Stimulated activated CD4-positive, alpha-beta T cell treated with anti-CD3 and anti-CD28 coated beads, Interleukin-15, amount 100 ng/mL, for 1 hour (primary cell): ENCODE results near the gene EVA1C.
"Not testable (repeated sequence)": the region's sequence is repeated elsewhere in the genome, so short reads cannot be mapped to it uniquely, and the experiment has no call there.

ENCODE experiments used
- DNase-seq, 2 donors: peaks; one replicate each; pipeline ENCODE4 v3.0.0-alpha.2; 2020; ENCODE audit warnings: low read depth in 1 of 2, low spot score in 1 of 2

EVA1C gene, protein sequence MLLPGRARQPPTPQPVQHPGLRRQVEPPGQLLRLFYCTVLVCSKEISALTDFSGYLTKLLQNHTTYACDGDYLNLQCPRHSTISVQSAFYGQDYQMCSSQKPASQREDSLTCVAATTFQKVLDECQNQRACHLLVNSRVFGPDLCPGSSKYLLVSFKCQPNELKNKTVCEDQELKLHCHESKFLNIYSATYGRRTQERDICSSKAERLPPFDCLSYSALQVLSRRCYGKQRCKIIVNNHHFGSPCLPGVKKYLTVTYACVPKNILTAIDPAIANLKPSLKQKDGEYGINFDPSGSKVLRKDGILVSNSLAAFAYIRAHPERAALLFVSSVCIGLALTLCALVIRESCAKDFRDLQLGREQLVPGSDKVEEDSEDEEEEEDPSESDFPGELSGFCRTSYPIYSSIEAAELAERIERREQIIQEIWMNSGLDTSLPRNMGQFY

DNA sequence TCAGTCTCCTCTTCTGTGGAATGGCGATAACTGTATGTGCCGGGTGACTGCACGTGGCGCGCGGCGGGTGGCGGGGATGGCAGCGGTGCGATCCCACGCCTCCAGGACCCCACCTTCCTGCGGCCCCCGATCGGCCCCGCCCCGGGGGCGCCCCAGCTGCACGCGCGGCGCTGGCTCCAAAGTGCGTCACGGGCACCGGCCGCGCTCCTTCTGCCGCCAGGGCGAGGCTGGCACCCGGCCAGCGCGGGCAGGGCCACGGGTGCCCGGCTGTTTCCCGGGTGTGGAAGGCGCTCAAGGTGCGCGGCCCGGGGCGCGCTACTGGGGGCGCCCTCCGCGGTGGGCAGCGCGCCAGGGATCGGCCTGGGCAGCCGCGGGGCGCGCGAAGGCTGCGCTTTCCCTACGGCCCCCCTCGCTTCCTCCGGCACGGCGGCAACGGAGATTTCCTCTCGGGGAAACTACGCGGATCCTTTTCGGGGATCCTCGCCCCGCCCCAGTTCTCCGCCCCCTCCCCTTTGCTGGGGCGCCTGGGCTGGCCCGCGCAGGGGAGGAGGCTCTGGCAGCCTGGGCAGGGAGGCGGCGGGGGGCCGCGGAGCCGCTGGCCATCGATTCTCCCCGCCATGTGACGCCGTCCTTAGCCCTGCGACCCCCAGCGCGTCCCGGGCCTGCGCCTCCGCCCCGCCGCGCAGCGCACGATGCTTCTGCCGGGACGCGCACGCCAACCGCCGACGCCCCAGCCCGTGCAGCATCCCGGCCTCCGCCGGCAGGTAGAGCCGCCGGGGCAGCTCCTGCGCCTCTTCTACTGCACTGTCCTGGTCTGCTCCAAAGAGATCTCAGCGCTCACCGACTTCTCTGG, at the start of gene EVA1C:
Gene EVA1C, plus strand, starts transcription at position 545 of the 853 bp plus-strand sequence. Its CDS starts 148 bp downstream, at position 693.
- DNase-seq, result peak; percentile 55 to 63

DNA sequence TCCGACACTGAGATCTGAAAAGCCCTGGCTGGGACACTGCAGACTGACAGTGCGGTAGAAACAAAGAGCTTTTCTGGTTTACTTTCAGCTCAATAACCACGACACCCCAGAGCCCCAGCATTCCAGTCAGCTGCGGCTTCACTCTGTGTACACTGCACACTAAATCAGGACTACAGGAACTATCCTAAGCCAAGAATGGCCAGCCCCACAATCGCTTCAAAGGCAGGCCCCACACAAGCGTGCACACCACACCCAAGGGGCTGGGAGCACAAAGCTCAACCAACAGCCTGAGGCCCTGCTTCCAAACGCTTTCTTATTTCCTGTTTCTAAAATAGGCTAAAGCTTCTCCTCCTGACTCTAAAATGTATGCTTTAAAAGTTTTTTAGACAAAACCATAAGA, 48.1 kb upstream of the EVA1C start:
- DNase-seq, result no peak

GRCh38 chr21:32364796-32365195, 47.7 kb upstream of the EVA1C start:
- DNase-seq, result no peak

DNA sequence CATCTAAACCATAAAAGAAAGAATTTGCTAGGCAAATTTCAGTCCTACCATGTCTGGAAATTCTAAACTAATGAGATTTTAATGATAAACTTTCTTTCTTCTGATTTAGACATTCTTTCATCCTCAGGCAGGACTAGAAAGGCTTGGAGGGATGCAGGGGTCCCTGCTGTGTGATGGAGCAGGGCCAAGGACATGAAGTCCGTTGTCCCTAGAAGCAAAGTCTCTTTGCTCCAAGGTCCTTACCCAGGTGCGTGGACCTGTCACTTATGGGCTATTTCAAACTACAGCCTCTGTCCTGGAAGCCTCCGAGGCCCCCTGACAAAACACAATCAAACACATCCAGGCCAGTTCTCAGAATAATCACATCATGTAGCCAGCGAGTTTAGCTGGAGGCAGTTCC, 46.3 kb upstream of the EVA1C start:
- no peak for DNase-seq

DNA sequence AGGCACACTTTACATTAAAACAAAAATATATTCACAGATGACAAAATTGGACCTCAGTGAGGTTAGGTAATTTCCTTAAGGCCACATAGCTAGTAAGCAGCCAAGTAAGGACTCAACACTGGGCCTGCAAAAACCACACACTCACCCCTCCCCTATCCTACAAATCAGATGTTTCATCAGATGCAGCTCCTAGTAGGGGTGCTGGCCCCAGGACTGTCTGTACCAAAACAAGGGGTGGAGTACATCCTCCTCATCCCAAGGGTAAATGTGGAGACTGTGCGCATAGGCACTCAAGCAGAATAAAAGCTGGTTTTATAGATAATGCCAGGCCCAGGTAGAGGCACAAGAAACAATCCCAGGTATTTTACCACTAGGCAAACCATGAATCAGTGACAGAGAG, 45.3 kb upstream of the EVA1C start:
- DNase-seq, result no peak

- no peak for DNase-seq
Observed at GRCh38 chr21:32368386-32368785, 44.1 kb upstream of the EVA1C start.

- not testable (repeated sequence) for DNase-seq
Observed at GRCh38 chr21:32368961-32369360, 43.5 kb upstream of the EVA1C start.

- no peak for DNase-seq
Observed at GRCh38 chr21:32370998-32371766, 41.3 kb upstream of the EVA1C start.

- no peak for DNase-seq
Observed at GRCh38 chr21:32371913-32372314, 40.6 kb upstream of the EVA1C start.

- DNase-seq, result no peak
Observed at GRCh38 chr21:32372755-32373154, 39.8 kb upstream of the EVA1C start.

- no peak for DNase-seq
Observed at GRCh38 chr21:32377506-32377905, 35.0 kb upstream of the EVA1C start.

DNA sequence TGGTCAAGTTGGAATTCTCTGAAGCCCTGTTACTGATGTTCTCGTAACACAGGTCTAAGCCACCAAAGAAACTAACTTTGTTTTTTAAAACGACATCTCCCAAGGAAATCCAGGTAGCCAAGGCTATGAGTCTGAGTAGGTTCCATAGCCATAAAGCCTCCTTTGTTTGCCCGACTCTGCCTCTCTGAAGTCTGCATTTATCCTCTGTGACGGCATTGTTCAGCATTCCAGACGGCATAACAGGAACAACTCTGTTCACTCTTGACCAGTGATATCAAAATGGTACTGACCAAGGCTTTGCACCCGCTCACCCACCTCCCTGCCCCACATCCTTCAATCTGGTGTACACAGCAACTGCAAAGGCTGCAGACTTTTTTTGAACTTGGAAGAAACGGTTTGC, 34.5 kb upstream of the EVA1C start:
- DNase-seq, result no peak

DNA sequence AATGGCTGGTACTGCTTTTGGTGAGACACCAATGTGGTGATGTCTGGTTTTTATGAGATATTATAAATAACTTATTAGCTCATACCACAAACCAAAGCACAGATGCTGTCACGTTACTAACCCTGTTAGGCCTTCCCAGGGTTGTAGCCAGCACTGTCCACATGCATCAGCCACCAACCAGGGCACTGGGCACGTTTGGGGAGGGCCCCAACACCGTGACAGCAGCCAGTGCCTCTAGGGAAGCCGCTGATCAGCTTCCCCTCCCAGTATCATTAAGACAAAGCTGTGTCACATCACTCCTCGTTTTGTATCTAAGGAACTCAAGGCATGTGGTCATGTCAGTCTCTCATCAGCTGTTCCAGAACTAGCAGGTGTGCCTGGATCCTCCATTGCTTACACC, 33.5 kb upstream of the EVA1C start:
- no peak for DNase-seq

GRCh38 chr21:32380940-32381339, 31.6 kb upstream of the EVA1C start:
- no peak for DNase-seq

DNA sequence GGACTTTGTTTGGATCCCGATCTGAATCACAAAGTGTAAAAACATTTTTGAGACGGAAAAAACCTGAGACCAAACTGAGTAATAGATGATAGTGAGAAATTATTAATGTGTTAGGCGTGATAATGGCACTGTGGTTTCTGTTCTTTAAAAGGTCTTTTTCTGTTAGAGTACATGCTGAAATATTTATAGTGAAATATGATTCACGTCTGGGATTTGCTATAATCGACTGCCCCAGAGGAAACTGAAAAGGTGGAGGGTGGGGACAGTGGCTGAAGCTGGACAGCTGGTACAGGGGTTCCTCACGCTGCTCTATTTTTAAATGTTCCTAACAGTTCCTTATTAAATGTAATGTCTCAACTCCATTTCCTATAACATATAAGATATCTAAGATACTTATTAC, 30.9 kb upstream of the EVA1C start:
- DNase-seq, result no peak

DNA sequence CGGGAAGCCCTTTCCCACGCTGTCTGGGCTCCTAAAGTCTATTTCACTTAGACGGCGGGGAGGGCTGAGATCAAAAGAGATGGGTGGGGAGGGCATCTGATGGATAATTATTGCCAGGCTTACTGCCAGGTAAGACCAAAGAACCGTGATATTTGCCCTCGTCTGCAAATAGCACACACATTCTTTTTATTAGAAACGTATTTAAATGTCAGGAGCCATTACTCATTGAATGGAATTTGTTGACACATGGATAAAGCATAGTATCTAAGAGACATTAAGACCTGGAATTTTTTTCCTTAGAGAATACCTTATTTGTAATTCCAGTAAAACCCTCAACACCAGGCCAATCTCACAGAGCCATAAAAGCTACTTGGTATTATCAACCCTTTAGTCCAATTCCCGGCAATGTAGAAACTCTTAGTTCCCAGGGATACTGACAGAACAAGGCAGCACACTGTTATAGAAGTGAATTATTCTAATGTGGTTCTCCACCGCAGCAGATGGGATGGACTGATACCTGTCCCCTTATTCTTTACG, 30.3 kb upstream of the EVA1C start:
- DNase-seq, result no peak

- no peak for DNase-seq
Observed at GRCh38 chr21:32383812-32384211, 28.7 kb upstream of the EVA1C start.

GRCh38 chr21:32386195-32386870, 26.2 kb upstream of the EVA1C start:
- DNase-seq, result no peak

- no peak for DNase-seq
Observed at GRCh38 chr21:32387151-32387550, 25.4 kb upstream of the EVA1C start.

DNA sequence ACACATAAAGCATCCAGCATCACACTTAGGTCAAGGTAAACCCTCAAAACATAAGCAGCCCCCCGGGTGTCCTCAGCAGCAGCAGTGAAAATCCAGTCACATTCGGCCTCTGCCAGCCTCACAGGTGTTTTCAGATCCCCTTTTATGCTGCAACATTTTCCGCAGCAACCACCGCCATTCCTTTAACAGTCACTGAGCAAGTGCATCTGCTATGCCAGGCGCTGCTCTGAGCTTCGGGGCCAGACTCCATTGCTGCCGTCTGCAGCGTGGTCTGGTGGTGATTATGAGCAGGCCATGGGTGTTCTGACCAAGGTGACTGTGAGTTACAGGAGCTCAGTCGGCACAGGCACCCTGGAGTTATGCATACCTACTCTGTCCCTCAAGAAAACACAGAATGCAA, 24.2 kb upstream of the EVA1C start:
- DNase-seq, result no peak
